Ovary (tissue), 3 donors: ENCODE data around the gene MARCKSL1.

Experiments
- POLR2A ChIP-seq: fragments of 450-650 bp; IDR thresholded peaks from one replicate; pipeline ENCODE4 v1.6.1; 2017; ENCODE audit warnings: antibody characterized with exemption, mild to moderate bottlenecking, moderate library complexity
- TF ChIP-seq, protein P1 (sequence below), 3 donors: fragments of 450-650 bp in 2 of 3; fragments of 200-600 bp in 1 of 3; IDR thresholded peaks; one replicate each; pipeline versions ENCODE4 v1.5.1 to v1.8.0; 2016 to 2022; ENCODE audit warnings: antibody characterized with exemption in 3 of 3, mild to moderate bottlenecking in 1 of 3
- donor health status: DM: no; HTN: no; CAD: no.

GRCh38 chr1:32357614-32358013, 21.6 kb upstream of the MARCKSL1 start:
- TF ChIP-seq, protein P1, sequence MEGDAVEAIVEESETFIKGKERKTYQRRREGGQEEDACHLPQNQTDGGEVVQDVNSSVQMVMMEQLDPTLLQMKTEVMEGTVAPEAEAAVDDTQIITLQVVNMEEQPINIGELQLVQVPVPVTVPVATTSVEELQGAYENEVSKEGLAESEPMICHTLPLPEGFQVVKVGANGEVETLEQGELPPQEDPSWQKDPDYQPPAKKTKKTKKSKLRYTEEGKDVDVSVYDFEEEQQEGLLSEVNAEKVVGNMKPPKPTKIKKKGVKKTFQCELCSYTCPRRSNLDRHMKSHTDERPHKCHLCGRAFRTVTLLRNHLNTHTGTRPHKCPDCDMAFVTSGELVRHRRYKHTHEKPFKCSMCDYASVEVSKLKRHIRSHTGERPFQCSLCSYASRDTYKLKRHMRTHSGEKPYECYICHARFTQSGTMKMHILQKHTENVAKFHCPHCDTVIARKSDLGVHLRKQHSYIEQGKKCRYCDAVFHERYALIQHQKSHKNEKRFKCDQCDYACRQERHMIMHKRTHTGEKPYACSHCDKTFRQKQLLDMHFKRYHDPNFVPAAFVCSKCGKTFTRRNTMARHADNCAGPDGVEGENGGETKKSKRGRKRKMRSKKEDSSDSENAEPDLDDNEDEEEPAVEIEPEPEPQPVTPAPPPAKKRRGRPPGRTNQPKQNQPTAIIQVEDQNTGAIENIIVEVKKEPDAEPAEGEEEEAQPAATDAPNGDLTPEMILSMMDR (IDR thresholded peaks at IDR 0.05), result no peak
- no peak for TF ChIP-seq POLR2A
